Omental fat pad (tissue), 4 donors: Measurements from ENCODE around the gene NUAK1. TPM values are rescaled to one million over a fixed set of nuclear protein-coding genes. Genes with fewer than 3 reads are reported as not detected.

Experiments used
- ATAC-seq: fragments of 150-250 bp; one replicate; pipeline ENCODE4 v1.9.1; 2016; ENCODE audit warnings: mild to moderate bottlenecking, moderate library complexity; ENCODE audit not compliant: low FRiP score
- DNase-seq: peaks from one replicate; pipeline ENCODE4 v3.0.0-alpha.2; 2019; ENCODE audit warnings: low spot score
- CTCF ChIP-seq, 3 donors: fragments of 450-650 bp; IDR thresholded peaks; one replicate each; pipeline ENCODE4 v1.5.1; 2016 to 2017; ENCODE audit warnings: antibody characterized with exemption in 3 of 3, mild to moderate bottlenecking in 3 of 3, moderate library complexity in 2 of 3
- total RNA-seq, 4 donors: library from RNA; depleted of rRNA; stranded (reverse); fragments of >200 nt; gene quantifications; one replicate each; pipeline ENCODE4 v1.1.0, GENCODE V29; 2016

Gene NUAK1
- total RNA-seq, 4 donors from 2014 or later, result 6.8 to 47.3 (median 21.0) TPM

GRCh38 chr12:106179086-106179485 is 40.3 kb upstream of the NUAK1 start:
- no peak for TF ChIP-seq CTCF (IDR thresholded peaks at IDR 0.05)
- DNase-seq (no peak), ATAC-seq (peak; percentile 55)

GRCh38 chr12:106178562-106178961 is 39.8 kb upstream of the NUAK1 start:
- no peak for DNase-seq
- no peak for TF ChIP-seq CTCF (IDR thresholded peaks at IDR 0.05)
- no peak for ATAC-seq

- DNase-seq (no peak), ATAC-seq (no peak)
- TF ChIP-seq CTCF (IDR thresholded peaks at IDR 0.05), result no peak
Observed at GRCh38 chr12:106176560-106176959, 37.8 kb upstream of the NUAK1 start.

GRCh38 chr12:106174876-106175275 is 36.1 kb upstream of the NUAK1 start:
- ATAC-seq (no peak), DNase-seq (no peak)
- no peak for TF ChIP-seq CTCF (IDR thresholded peaks at IDR 0.05)

- no peak for TF ChIP-seq CTCF (IDR thresholded peaks at IDR 0.05)
- DNase-seq (no peak), ATAC-seq (no peak)
Observed at GRCh38 chr12:106173442-106173841, 34.7 kb upstream of the NUAK1 start.

GRCh38 chr12:106171117-106171750 is 32.5 kb upstream of the NUAK1 start:
- no peak for TF ChIP-seq CTCF (IDR thresholded peaks at IDR 0.05)
- no peak for DNase-seq
- ATAC-seq, result no peak

GRCh38 chr12:106170285-106170684 is 31.5 kb upstream of the NUAK1 start:
- ATAC-seq (no peak), DNase-seq (no peak)
- no peak for TF ChIP-seq CTCF (IDR thresholded peaks at IDR 0.05)
